HG03135 (cell line): ENCODE measurements around the gene XAB2.

ENCODE experiments used
- ATAC-seq: cut with Tn5 transposase; IDR thresholded peaks from one replicate; pipeline ENCODE4 v1.9.1; 2021; ENCODE audit warnings: mild to moderate bottlenecking, moderate library complexity; ENCODE audit not compliant: unreplicated experiment

The XAB2 gene

GRCh38 chr19:7635670-7636069 lies 6.3 kb upstream of the XAB2 start:
- ATAC-seq: no peak

GRCh38 chr19:7633698-7634097 lies 4.4 kb upstream of the XAB2 start, which contains the start of gene PCP2:
Gene PCP2, minus strand, starts transcription at chr19:7633719. Its CDS starts 262 bp downstream, at chr19:7633457.
- ATAC-seq: no peak

DNA sequence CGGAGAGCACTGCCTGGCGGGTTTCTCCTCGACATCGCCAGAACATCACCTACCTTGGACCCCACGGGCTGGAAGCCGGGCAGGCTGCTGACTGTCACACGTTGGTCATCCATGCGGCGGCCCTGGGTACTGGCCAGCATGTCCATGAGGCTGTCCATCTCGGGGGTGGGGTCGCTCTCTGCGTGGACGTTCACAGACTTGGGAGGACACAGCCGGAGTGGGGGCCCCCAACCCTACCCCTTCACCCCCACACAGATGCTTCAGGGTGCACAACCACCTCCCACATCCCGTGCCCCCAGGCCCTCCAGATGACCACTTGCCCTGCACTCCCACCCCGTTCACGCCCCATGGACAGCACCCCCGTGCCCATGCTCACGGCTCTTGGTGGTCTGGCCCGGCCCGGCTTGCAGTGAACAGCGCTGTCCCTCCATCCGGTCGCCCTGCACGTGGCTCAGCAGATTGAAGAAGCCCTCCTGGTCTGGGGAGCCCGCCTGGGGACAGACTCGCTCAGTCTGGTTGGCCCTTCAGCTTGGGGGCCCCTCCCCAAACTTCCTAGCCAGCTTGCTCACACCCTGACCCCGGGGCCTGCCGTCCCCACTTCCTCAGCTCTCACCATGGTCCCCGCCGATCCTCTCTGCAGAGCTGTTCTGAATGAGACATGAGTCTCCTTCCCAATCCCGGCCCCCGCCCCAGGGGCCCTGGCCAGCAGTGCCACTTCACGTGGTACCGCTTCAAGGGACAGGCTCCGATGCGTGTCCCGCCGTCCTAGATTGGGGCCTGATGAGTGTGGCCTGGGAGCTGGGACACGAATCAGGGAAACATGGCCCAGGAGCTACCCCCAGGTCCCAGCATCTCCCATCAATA lies 3.2 kb upstream of the XAB2 start:
- ATAC-seq: no peak

GRCh38 chr19:7631577-7631976 lies 2.2 kb upstream of the XAB2 start:
- no peak for ATAC-seq

DNA sequence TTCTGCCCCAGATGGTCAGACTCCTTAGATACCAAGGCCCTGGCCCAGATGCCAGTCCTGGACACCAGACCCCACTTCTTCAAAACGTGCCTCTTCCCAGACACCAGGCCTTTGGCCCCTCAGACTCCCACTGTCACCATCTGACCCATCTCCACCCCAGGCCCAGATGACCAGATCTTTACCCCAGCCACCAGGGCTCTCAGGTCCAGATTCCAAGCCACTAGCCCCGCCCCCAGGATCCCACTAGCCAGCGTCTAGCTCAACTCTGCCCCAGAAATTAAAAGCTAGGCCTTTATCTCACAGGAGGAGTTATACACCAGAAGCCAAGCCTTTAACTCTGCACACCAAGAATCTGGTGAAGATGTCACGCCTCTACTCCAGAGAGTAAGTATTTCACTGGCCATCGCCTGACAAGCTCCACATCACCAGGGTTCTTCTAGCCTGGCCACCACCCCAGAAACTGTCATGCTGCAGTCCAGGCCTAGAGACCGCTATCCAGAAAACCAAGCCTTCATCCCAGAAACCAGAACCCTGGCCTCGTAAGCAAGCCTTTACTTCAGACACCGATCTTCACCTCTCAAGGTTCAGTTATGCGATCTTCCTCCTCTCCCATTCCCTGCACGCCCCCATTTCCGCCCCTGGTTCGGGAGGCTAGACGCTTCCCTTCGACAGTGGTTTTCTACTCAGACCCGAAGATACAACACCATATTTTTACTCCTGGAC lies 595 bp downstream of the XAB2 start:
- no peak for ATAC-seq

DNA sequence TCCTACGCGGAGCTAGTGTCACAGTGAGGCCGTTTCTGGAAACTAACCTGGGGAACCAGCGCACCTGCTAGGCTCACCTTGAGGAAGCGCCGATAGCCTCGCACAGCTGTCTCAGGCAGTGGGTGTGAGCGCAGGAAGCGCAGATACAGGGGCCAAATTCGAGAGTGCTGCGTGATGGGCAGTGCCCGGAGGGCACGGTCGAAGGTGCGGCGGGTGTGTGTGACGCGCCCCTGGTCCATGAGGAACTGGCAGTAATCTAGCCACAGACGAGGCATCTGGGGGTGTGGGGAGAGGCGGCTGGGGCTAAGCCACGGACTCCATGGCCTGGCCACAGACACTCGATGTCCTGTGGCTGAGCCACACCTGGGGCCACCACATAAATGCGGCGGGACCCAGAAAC lies 2.2 kb downstream of the XAB2 start:
- no peak for ATAC-seq

GRCh38 chr19:7625763-7626372 lies 3.5 kb downstream of the XAB2 start:
- ATAC-seq: no peak

- no peak for ATAC-seq
Measured at GRCh38 chr19:7624810-7625209, 4.5 kb downstream of the XAB2 start.

DNA sequence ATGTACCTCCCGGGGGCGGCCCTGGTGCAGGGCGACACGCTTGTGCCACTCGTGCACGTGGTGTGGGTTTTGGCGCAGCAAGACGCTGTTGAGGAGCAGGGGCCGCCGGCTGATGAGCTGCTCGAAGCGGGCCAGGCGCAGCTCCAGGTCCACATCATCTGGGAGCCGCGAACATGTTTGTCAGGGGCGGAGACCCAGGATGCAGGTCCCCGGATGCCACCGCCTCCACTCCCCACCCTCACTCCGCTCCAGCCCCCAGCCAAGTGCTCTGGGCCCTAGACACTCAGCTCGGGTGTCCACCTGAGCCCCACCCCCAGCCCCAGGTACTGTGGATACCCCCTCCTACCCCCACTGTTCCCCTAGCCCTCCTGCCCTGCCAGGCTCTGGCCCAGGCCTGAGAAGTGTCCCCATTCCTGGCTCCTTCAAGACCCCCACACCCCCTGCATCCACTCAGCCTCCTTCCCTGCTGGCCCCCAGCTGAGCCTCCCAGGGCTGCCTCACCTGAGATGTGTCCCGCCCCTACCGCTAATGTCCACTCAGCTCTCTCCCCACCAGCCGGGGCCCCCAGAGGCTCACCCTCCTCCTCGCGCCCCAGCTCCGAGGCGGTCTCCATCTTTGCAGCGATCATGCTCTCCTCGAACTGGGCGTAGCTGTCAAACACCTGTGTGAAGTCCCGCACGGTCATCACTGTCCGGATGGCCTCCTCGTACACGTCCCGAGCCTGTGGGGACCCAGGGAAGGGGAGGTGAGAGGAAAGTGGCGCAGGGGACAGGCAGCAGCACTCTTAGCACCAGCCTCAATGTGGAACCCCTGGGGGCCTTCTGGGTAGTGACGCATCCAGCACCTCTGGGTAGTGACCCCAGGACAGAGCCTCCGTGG lies 5.4 kb downstream of the XAB2 start:
- no peak for ATAC-seq

GRCh38 chr19:7622933-7623685 lies 6.2 kb downstream of the XAB2 start:
- no peak for ATAC-seq

- no peak for ATAC-seq
Measured at GRCh38 chr19:7620442-7621412, 8.6 kb downstream of the XAB2 start.

- no peak for ATAC-seq
Measured at GRCh38 chr19:7619671-7620441, 9.5 kb downstream of the XAB2 start.

GRCh38 chr19:7618771-7619510 lies 10.4 kb downstream of the XAB2 start:
- no peak for ATAC-seq

GRCh38 chr19:7618348-7618747 lies 11.0 kb downstream of the XAB2 start:
- no peak for ATAC-seq

- no peak for ATAC-seq
Measured at GRCh38 chr19:7617735-7618134, 11.6 kb downstream of the XAB2 start.

DNA sequence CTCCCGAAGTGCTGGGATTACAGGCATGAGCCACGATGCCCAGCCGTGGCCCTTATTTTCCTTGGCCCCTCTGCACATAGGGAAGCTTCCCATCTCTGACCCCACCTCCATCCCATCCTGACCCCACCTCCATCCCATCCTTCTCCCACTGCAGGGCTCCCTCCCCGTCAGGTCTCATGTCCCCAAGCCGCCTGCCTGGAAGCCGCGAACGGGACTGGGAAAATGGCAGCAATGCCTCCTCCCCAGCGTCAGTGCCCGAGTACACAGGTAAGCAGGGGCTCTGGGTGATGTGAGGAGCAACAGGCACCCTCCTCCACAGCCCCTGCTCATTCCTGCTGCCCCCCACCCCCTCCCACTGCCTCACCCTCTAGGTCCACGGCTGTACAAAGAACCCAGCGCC lies 12.2 kb downstream of the XAB2 start:
- ATAC-seq: no peak
